ENCODE measurements around the gene MET.
"Not testable (repeated sequence)": the region's sequence is repeated elsewhere in the genome, so short reads cannot be mapped to it uniquely, and the experiment has no call there.

The MET gene

GRCh38 chr7:116671681-116672595 is at the start of gene MET:
TSS of gene MET (plus strand) at chr7:116672196. CDS start at chr7:116699085, 26,889 bp downstream.
- DNase-seq (ENCODE audit: low read depth) = peak; percentile 81

GRCh38 chr7:116626886-116627285 is 45.1 kb upstream of the MET start:
- no peak for DNase-seq (ENCODE audit: low read depth)

GRCh38 chr7:116629051-116629463 is 42.9 kb upstream of the MET start:
- DNase-seq (ENCODE audit: low read depth) = peak; percentile 31

DNA sequence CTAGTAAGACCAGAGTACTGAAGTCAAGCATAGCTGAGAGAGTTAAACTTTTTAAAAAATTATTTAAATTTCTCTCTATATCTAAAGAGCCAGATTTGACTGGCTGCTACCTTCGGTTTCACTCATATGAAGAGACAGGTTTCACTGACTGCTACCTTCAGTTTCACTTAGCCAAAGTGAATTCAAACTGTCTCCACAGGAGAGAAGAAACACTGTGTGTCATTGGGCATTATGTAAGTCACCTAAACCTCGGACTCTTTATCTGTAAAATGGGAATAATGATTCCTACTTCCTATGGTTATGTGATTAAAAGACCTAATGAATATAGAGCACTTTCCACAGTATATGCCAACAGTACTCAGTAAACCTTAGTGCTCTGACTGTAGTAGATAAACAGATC is 41.6 kb upstream of the MET start:
- no peak for DNase-seq (ENCODE audit: low read depth)

DNA sequence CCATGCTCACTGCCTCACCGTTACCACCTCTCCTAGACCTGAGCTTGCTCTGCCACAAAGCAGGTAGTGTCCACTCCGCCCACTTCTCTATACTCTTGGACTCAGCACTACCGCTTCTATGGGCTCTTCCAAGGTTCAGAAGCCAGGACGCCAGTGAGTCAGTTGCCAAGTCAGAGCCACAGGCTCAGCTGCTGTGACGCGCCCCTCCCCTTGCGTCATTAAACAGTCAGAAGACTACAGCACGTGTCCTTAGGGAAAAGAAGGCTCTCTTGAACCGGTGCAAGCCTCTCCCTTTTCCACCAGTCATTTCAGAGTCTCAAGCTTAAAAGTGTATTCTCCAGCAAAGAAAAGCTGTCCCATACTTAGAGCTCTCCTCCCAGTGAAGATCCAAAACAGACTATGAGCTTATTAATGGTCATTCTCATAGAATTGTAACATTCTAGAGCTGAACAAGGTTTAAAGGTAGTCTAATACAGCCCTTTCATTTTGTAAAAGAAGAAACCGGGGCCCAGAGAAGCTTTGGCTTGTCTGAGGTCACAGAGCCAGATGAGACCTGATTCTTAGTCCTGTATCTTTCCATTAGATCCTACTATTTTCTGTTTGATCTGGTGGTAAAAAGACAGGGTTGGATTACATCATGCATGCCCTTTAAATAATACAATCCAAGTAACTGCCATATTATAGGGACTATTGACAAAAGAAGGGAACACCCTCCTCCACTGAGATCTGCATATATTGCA is 40.9 kb upstream of the MET start:
- peak; percentile 65 for DNase-seq (ENCODE audit: low read depth)

GRCh38 chr7:116631676-116632075 is 40.3 kb upstream of the MET start:
- no peak for DNase-seq (ENCODE audit: low read depth)

GRCh38 chr7:116632384-116632783 is 39.6 kb upstream of the MET start:
- peak; percentile 81 for DNase-seq (ENCODE audit: low read depth)

DNA sequence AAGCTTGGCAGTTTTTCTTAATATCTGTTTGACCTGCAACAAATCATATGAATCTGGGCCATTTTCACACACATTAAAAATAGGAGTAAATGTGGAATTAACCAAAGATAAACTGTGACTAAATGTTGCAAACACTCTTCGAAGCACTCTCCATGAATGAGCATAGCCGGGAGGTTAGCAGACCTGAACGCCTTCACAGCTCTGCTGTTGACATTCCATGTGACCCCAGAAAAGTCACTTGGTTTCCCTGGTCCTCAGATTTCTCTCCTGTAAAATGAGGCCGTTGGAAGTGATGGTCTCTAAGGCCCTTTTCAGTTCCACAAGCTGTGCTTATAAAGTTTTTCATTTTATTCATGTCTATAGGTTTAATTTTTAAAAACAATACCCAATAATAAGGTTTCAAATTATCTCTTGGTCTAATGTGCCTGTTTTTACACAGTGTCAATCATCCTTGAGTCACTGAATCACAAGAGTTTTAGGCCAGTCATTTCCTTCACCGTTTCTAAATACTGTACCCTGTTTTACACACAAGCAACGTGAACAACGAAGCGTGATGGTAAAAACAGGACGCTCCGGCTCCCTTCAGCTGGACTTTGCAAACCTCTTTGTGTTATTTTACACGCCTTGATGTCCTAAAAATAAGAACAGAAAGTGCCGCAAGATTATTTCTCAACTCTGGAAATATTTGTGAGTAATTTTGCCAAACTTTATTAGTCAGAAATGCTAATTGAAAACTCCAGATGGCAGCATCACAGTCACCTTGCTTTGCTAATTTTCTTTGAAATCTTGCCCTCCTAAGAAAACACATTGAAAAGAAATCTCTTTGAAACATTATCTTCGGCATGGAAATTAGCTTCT is 38.6 kb upstream of the MET start:
- peak; percentile 31 for DNase-seq (ENCODE audit: low read depth)

GRCh38 chr7:116636997-116637396 is 35.0 kb upstream of the MET start:
- no peak for DNase-seq (ENCODE audit: low read depth)

GRCh38 chr7:116638592-116638991 is 33.4 kb upstream of the MET start:
- DNase-seq (ENCODE audit: low read depth) = not testable (repeated sequence)

DNA sequence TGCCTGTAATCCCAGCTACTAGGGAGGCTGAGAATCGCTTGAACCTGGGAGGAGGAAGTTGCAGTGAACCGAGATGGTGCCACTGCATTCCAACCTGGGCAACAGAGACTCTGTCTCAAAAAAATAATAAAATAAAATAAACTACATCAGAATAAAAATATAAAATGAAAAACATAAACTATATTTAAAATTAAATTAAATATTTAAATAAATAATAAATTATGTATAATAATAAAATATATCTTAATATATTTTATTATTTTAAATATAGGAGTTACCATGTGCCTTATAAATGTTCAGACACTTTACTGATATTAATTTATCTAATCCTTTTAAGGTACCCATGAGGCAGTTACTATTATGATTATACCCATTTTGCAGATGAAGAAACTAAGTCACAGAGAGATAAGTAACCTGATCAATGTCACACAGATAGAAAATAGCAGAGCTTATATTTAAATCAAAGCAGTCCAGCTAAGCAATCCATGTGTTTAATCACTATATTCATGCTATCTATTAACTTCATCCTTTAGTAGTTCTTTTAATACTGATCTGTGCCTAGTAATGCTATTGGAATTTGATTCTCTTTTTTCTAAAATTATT is 30.3 kb upstream of the MET start:
- no peak for DNase-seq (ENCODE audit: low read depth)

DNA sequence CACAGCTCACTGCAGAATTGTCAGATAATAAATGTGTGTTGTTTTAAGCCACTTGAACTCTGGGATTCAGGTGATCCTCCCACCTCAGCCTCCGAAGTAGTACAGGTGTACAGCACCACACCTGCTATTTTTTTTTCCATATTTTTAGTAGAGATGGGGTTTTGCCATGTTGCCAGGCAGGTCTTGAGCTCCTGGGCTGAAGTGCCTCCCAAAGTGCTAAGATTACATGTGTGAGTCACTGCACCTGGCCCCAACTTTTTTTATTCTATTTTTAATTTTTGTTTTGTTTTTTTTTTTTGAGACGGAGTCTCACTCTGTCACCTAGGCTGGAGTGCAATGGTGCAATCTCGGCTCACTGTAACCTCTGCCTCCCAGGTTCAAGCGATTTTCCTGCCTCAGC is 28.8 kb upstream of the MET start:
- not testable (repeated sequence) for DNase-seq (ENCODE audit: low read depth)

DNA sequence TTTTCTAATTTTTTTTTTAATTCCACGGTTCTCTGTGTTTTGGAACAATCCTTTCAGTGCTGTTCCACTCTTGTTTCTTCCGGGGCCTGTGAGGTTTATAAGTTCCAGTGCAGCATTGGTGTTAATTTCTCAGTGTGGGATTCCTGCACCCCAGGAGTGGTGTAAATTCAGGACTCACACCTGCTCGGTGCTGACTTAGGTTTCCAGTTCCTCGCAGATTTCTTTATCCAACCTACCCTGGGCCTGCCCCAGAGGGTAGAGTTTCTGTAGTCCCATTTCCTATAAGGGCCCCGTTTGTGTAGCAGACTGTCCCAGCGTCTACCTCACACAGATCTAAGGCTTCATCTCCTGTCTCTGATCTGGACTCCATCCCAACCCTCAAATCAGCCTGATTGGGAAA is 27.4 kb upstream of the MET start:
- DNase-seq (ENCODE audit: low read depth) = no peak

- no peak for DNase-seq (ENCODE audit: low read depth)
Observed at GRCh38 chr7:116647290-116647689, 24.7 kb upstream of the MET start.

- no peak for DNase-seq (ENCODE audit: low read depth)
Observed at GRCh38 chr7:116647861-116648260, 24.1 kb upstream of the MET start.

DNA sequence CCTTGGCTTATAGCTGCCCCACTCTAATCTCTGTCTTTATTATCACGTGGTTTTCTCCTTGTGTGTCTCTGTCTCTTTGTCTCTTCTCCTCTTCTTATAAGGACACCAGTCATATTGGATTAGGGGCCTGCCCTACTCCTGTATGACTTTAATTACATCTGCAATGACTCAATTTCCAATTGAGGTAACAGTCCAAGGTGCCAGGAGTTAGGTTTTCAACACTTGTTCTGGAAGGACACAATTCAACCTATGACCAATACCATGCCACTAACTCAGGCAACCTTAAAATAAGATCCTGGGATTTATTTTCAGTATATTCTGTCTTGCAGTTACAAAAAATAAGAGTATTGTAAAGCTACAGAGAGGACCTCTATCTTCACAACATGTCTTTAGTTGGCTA is 21.6 kb upstream of the MET start:
- DNase-seq (ENCODE audit: low read depth) = no peak

DNA sequence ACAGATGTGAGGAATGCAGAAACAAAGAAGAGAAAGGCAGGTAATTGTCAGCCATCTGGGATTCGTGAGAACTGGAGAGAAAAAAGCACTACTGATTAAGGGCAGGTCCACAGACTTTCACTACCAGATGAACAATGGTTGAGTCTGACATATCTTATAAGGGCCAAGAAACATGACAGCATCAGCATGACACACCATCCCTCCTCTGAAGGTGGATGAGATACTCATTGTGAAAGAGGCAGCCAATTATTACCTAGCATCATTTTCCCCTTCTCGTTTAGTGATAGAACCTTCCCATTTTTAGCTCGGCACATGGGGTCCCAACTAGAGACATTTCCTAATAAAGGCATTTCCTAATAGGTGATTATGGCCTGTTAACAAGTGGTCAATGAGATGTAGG is 19.2 kb upstream of the MET start:
- DNase-seq (ENCODE audit: low read depth) = peak; percentile 37

GRCh38 chr7:116653204-116653603 is 18.8 kb upstream of the MET start:
- DNase-seq (ENCODE audit: low read depth) = peak; percentile 89

- no peak for DNase-seq (ENCODE audit: low read depth)
Observed at GRCh38 chr7:116653646-116654045, 18.4 kb upstream of the MET start.

DNA sequence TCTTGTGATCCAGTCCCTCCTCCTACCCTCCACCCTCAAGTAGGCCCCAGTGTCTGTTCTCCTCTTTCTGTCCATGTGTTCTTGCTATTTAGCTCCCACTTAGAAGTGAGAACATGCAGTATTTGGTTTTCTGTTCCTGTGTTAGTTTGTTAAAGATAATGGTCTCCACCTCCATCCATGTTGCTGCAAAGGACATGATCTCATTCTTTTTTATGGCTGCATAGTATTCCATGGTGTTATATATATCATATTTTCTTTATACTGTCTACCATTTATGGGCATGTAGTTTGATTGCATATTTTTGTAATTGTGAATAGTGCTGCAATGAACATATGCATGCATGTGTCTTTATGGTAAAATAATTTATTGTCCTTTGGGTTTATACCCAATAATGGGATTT is 12.7 kb upstream of the MET start:
- not testable (repeated sequence) for DNase-seq (ENCODE audit: low read depth)

GRCh38 chr7:116661865-116662264 is 10.1 kb upstream of the MET start:
- DNase-seq (ENCODE audit: low read depth) = no peak

GRCh38 chr7:116663744-116664143 is 8.3 kb upstream of the MET start:
- no peak for DNase-seq (ENCODE audit: low read depth)
